Thyroid gland (tissue), 4 donors: ENCODE results near the gene MEX3D. TPM values are rescaled to one million over a fixed set of nuclear protein-coding genes. Genes with fewer than 3 reads are reported as not detected.

ENCODE experiments used
- DNase-seq, 2 donors: peaks; one replicate each; pipeline ENCODE4 v3.0.0-alpha.2; 2019
- H3K27ac ChIP-seq, 3 donors: fragments of 200-600 bp; sonication (generic); 1 replicate in 2 of 3; 2 replicates in 1 of 3; pipeline ENCODE4 v1.5.1; 2016 to 2019; ENCODE audit warnings: mild to moderate bottlenecking in 1 of 3, moderate library complexity in 1 of 3
- H3K27me3 ChIP-seq: fragments of 200-600 bp; sonication (generic); one replicate; pipeline ENCODE4 v1.5.1; 2019
- H3K36me3 ChIP-seq, 2 donors: fragments of 200-600 bp; sonication (generic); one replicate each; pipeline ENCODE4 v1.5.1; 2016 to 2019
- H3K4me1 ChIP-seq, 2 donors: fragments of 200-600 bp; sonication (generic); one replicate each; pipeline ENCODE4 v1.5.1; 2017 to 2019
- H3K4me3 ChIP-seq, 3 donors: fragments of 200-600 bp; sonication (generic); replicated peaks in 1 of 3; 1 replicate in 2 of 3; 2 replicates in 1 of 3; pipeline ENCODE4 v1.5.1; 2016; ENCODE audit warnings: mild to moderate bottlenecking in 1 of 3
- H3K9me3 ChIP-seq: fragments of 200-600 bp; sonication (generic); one replicate; pipeline ENCODE4 v1.5.1; 2017
- POLR2A ChIP-seq, 2 donors: fragments of 450-650 bp; IDR thresholded peaks; one replicate each; pipeline ENCODE4 v1.6.1; 2017; ENCODE audit warnings: antibody characterized with exemption in 2 of 2, mild to moderate bottlenecking in 2 of 2, moderate library complexity in 1 of 2
- WGBS, 2 donors: methylation state at CpG; one replicate each; pipeline ENCODE4 v1.1.5; 2017; 5-methylcytosine and 5-hydroxymethylcytosine counted together
- intact Hi-C: fragments of 100-400 bp; cut with DNase I; formaldehyde crosslinking; loops from one replicate; pipeline ENCODE4 v1.15.1; 2023
- total RNA-seq, 4 donors: library from RNA; depleted of rRNA; stranded (reverse); fragments of >200 nt; gene quantifications; one replicate each; pipeline ENCODE4 v1.2.3, GENCODE V29; 2016
- TF ChIP-seq, protein P1 (sequence below), 6 experiments: fragments of 200-600 bp in 3 of 6; fragments of 450-650 bp in 3 of 6; sonication (generic) in 3 of 6; IDR thresholded peaks; one replicate each; pipeline ENCODE4 v1.5.1; 2016 to 2019; ENCODE audit warnings: antibody characterized with exemption in 6 of 6, mild to moderate bottlenecking in 2 of 6, inconsistent platforms in 1 of 6, moderate library complexity in 1 of 6

MEX3D gene
- total RNA-seq, 4 donors from 2014 or later, result 18.4 to 31.8 (median 26.4) TPM

DNA sequence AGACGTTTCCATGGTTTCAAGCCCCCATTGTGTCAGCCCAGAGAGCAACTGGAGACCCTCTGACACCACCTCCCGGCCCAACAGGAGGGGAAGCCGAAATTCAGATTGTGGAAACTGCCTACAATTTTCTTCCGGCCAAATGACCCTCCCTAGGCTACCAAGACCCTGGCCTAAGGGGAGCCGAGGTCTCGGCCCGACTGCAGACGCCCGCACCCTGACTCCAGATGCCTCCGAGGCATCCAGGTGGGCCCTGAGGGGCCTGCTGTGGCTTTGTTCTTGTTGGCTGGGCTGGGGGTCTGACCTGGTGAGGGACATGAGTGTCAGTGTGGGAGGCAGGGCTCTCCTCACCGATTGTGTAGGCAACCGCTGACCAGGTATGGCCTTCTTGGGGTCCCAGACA lies 9.6 kb downstream of the MEX3D start:
- Histone ChIP-seq H3K36me3 (peaks cover 0 to 4% of the 10 kb centered on the region in 2 donors), H3K27ac (no peak overlapping the region), H3K27me3 (no peaks in the 10 kb centered on the region), H3K4me3 (no peak overlapping the region), H3K9me3 (no peaks in the 10 kb centered on the region), H3K4me1 (no peaks in the 10 kb centered on the region)
- 81 to 91% methylated on average over 9 to 10 of the region's 12 CpGs for WGBS, 2 donors
- intact Hi-C loops, result loop anchor here (10.0 kb wide), 1 partner anchor 256 kb away; the partner anchor contains the start of gene ATP8B3
- DNase-seq, result no peak
- TF ChIP-seq POLR2A (IDR thresholded peaks at IDR 0.05), result no peak
- TF ChIP-seq, protein P1, sequence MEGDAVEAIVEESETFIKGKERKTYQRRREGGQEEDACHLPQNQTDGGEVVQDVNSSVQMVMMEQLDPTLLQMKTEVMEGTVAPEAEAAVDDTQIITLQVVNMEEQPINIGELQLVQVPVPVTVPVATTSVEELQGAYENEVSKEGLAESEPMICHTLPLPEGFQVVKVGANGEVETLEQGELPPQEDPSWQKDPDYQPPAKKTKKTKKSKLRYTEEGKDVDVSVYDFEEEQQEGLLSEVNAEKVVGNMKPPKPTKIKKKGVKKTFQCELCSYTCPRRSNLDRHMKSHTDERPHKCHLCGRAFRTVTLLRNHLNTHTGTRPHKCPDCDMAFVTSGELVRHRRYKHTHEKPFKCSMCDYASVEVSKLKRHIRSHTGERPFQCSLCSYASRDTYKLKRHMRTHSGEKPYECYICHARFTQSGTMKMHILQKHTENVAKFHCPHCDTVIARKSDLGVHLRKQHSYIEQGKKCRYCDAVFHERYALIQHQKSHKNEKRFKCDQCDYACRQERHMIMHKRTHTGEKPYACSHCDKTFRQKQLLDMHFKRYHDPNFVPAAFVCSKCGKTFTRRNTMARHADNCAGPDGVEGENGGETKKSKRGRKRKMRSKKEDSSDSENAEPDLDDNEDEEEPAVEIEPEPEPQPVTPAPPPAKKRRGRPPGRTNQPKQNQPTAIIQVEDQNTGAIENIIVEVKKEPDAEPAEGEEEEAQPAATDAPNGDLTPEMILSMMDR (IDR thresholded peaks at IDR 0.05), result no peak

GRCh38 chr19:1556390-1557070 lies 11.6 kb downstream of the MEX3D start:
- DNase-seq, result no peak
- H3K4me3 ChIP-seq, result no peak overlapping the region
- H3K27ac ChIP-seq, result no peak overlapping the region
- H3K27me3 ChIP-seq, result no peaks in the 10 kb centered on the region
- H3K9me3 ChIP-seq, result no peaks in the 10 kb centered on the region
- peaks cover 0 to 4% of the 10 kb centered on the region in 2 donors for H3K36me3 ChIP-seq
- 96 to 98% methylated on average over 51 to 53 of the region's 66 CpGs for WGBS, 2 donors
- H3K4me1 ChIP-seq, result no peaks in the 10 kb centered on the region
- no peak for TF ChIP-seq POLR2A (IDR thresholded peaks at IDR 0.05)
- TF ChIP-seq, protein P1 (IDR thresholded peaks at IDR 0.05), result no peak
- intact Hi-C loops, result loop anchor here (10.0 kb wide), 1 partner anchor 258 kb away; the partner anchor contains the start of gene ATP8B3

DNA sequence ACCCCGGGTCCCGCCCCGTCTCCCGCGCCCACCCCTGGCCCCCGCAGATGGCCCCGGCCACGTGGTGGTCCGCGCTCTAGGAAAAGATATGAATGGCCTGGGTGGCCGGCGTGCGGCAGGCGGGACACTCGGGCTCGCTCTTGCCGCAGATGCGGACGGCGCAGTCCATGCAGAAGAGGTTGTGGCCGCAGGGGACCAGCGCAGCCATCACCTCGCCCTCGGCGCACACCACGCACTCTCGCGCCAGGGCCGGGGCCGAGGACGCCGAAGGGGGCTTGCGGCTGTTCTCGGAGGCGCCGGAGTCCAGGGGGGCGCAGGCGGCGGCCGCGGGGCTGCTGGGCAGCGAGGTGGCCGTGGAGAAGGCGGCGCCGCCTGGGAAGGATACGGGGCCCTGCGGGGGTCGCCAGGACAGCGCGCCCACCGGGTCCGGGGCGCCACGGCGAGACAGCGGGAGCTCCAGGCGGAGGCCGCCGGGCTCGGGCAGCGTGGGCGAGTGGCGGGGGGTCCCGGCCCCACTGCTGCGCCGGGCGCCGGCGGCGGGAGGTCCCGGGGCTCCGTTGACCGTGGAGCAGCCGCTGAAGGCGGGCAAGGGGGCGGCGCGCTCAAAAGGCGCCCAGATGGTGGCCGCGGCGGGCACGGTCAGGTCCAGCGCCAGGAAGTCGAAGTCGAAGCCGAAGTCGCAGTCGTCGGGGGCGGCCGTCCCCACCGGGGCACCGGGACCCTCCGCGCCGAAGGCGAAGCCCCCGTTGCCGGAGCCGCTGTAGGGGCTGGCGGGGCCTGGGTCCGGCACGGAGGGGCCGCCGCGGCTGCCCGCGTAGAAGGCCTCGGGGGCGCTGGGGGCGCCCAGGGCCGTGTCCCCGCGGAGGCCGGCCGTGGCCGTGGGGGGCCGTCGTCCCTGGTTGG lies 12.4 kb downstream of the MEX3D start:
- intact Hi-C loops, result loop anchor here (10.0 kb wide), 1 partner anchor 259 kb away; the partner anchor contains the start of gene ATP8B3
- TF ChIP-seq, protein P1 (IDR thresholded peaks at IDR 0.05), result no peak
- TF ChIP-seq POLR2A (IDR thresholded peaks at IDR 0.05), result no peak

DNA sequence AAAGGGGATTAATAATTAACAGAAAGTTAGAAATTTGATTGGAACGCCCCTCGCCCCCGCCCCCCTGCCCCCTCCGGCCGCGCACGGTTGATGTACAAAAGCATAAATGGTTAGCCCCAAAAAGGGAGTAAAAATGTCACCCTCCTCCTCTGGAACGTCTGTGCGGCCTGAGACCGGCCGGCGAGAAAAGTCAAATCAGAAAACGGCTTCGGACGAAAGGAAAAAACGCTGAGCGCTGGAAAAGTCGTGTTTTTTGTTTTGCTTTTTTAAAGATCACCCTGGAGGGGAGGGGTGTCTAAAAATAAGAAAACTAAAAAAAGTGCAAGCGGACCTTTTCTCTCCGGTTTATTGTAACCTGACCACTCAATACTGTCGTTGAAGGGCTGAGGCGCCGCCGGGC lies 13.2 kb downstream of the MEX3D start:
- Histone ChIP-seq H3K27me3 (no peaks in the 10 kb centered on the region), H3K36me3 (peaks cover 0 to 4% of the 10 kb centered on the region in 2 donors), H3K9me3 (no peaks in the 10 kb centered on the region), H3K27ac (no peak overlapping the region), H3K4me3 (no peak overlapping the region), H3K4me1 (no peaks in the 10 kb centered on the region)
- intact Hi-C loops, result loop anchor here (10.0 kb wide), 1 partner anchor 260 kb away; the partner anchor contains the start of gene ATP8B3
- no peak for DNase-seq
- WGBS, 2 donors, result 86 to 91% methylated on average over 24 of the region's 24 CpGs
- TF ChIP-seq, protein P1 (IDR thresholded peaks at IDR 0.05), result no peak
- TF ChIP-seq POLR2A (IDR thresholded peaks at IDR 0.05), result no peak

More for the DNA sequence above, 12.4 kb downstream of the MEX3D start:
- H3K4me3 ChIP-seq, result no peak overlapping the region
- 95 to 96% methylated on average over 86 to 92 of the region's 121 CpGs for WGBS, 2 donors
- peaks cover 0 to 4% of the 10 kb centered on the region in 2 donors for H3K36me3 ChIP-seq
- H3K27ac ChIP-seq, result no peak overlapping the region
- DNase-seq, result no peak
- no peaks in the 10 kb centered on the region for H3K27me3 ChIP-seq
- H3K4me1 ChIP-seq, result no peaks in the 10 kb centered on the region
- no peaks in the 10 kb centered on the region for H3K9me3 ChIP-seq
